ENCODE data around the gene GRK4. TPM values are rescaled to one million over a fixed set of nuclear protein-coding genes. Genes with fewer than 3 reads are reported as not detected.

The GRK4 gene
- total and polyA plus RNA-seq, 2 of the 8 experiments (the other 6 are each of a cell fraction or from before 2014, with no cell fraction given): 0.77 to 1.8 TPM

DNA sequence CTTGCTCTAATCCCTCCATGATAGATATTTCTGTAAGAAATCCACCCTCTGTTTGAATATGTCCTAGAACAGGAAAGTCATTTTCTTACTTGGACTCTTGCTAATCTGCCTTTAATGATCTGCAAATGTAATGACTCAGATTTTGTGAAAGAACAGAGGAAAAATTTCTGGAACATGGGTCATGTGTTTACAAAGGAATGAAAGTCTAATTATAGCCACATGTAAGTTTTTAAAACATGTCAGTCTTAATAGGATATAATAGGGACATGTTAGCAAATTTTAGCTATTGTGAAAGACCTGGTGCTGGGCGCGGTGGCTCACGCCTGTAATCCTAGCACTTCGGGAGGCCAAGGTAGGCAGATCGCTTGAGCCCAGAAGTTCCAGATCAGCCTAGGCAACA lies 47.6 kb downstream of the GRK4 start:
- H3K9me3 ChIP-seq (ENCODE audit: insufficient read depth in 2 of 2, low read depth in 1 of 2, low read length in 1 of 2): no peaks in the 10 kb centered on the region
- no peak for TF ChIP-seq EZH2 (IDR thresholded peaks at IDR 0.05; ENCODE audit: low read depth, low read length, severe bottlenecking)
- no peak for TF ChIP-seq ZNF274 (IDR thresholded peaks at IDR 0.05; ENCODE audit: borderline replicate concordance, extremely low read depth, low read length)
- no peak for TF ChIP-seq CHD1 (IDR thresholded peaks at IDR 0.05; ENCODE audit: low read depth, low read length)
- TF ChIP-seq TCF12 (IDR thresholded peaks at IDR 0.05; ENCODE audit: low read depth, low read length): no peak
- TF ChIP-seq HDAC2 (IDR thresholded peaks at IDR 0.05; ENCODE audit: borderline replicate concordance in 1 of 2, low read depth in 2 of 2, low read length in 2 of 2): no peak
- TF ChIP-seq CBX5 (IDR thresholded peaks at IDR 0.05; ENCODE audit: low read depth, low read length): no peak
- no peak for TF ChIP-seq POU5F1 (IDR thresholded peaks at IDR 0.05; ENCODE audit: low read depth, low read length)
- TF ChIP-seq GABPA (IDR thresholded peaks at IDR 0.05; ENCODE audit: borderline replicate concordance, insufficient read depth, low read length): no peak
- no peak overlapping the region for H2AFZ ChIP-seq (ENCODE audit: low read length)
- H4K8ac ChIP-seq (ENCODE audit: extremely low read depth, insufficient read depth, low read length): no peak overlapping the region
- H3K4me1 ChIP-seq (replicated peaks in 1 of 4; ENCODE audit: control insufficient read depth in 3 of 4, insufficient read depth in 4 of 4, low read length in 3 of 4): no peaks in the 10 kb centered on the region
- no peaks in the 10 kb centered on the region for H3K79me2 ChIP-seq (ENCODE audit: control insufficient read depth in 1 of 2, insufficient read depth in 2 of 2, low read length in 2 of 2)
- no peak overlapping the region for H3K9ac ChIP-seq (replicated peaks in 1 of 4; ENCODE audit: extremely low read depth in 1 of 4, low read depth in 3 of 4, low read length in 3 of 4)
- no peak overlapping the region for H2BK5ac ChIP-seq (ENCODE audit: low read depth, low read length)
- 94% methylated on average over 5 of the region's 5 CpGs; no CpG with 5 or more reads in 1 of the 2 experiments for WGBS, 2 experiments (ENCODE audit: extremely low coverage in 1 of 2, insufficient coverage in 1 of 2, insufficient read length in 1 of 2, insufficient replicate concordance in 2 of 2, low coverage in 1 of 2, low lambda C conversion rate in 2 of 2, missing lambda C conversion rate in 1 of 2)
- H2BK12ac ChIP-seq (ENCODE audit: low read depth, low read length): no peak overlapping the region
- no peak overlapping the region for H4K91ac ChIP-seq (replicated peaks; ENCODE audit: insufficient read length, low read length)
- H3K36me3 ChIP-seq (ENCODE audit: control insufficient read depth in 2 of 4, insufficient read depth in 4 of 4, low read length in 3 of 4): no peaks in the 10 kb centered on the region
- no peaks in the 10 kb centered on the region for H4K20me1 ChIP-seq (replicated peaks in 1 of 2; ENCODE audit: control insufficient read depth in 1 of 2, insufficient read depth in 2 of 2, low read length in 2 of 2)
- H3K23me2 ChIP-seq (ENCODE audit: low read depth, low read length): no peaks in the 10 kb centered on the region
- FAIRE-seq (no peak), DNase-seq (ENCODE audit: low read depth in 1 of 2, low spot score in 2 of 2) (no peak)
- H3K23ac ChIP-seq (ENCODE audit: insufficient read length): no peak overlapping the region
- H3K79me1 ChIP-seq (ENCODE audit: low read depth, low read length): no peaks in the 10 kb centered on the region
- no peak overlapping the region for H3K27ac ChIP-seq (ENCODE audit: low read depth, low read length)
- H3K27me3 ChIP-seq (replicated peaks in 1 of 4; ENCODE audit: control insufficient read depth in 3 of 4, extremely low read depth in 1 of 4, insufficient read depth in 3 of 4, low read length in 3 of 4): no peaks in the 10 kb centered on the region
- no peak overlapping the region for H2BK20ac ChIP-seq (ENCODE audit: low read length)
- ChIA-PET POLR2A (ENCODE audit: partially characterized antibody) (no interaction called here), CTCF (ENCODE audit: partially characterized antibody) (interaction anchor here (7.4 kb wide), 1 partner anchor 27 kb away, joined by 89 read pairs; no protein-coding TSS in a partner anchor)
- H3K4me2 ChIP-seq (ENCODE audit: insufficient read depth in 1 of 2, low read depth in 2 of 2, low read length in 2 of 2): no peak overlapping the region
- H2BK120ac ChIP-seq (replicated peaks; ENCODE audit: low read depth, low read length): no peak overlapping the region
- no peak overlapping the region for H3K18ac ChIP-seq (ENCODE audit: extremely low read depth, low read length)
- no peak overlapping the region for H2BK15ac ChIP-seq (ENCODE audit: low read length)
- no peak overlapping the region for H3K56ac ChIP-seq (replicated peaks; ENCODE audit: insufficient read length, low read depth, low read length)
- no peak overlapping the region for H2AK5ac ChIP-seq (ENCODE audit: low read depth, low read length)
- H3K4me3 ChIP-seq (ENCODE audit: extremely low read depth in 1 of 4, insufficient read depth in 2 of 4, low read depth in 3 of 4, low read length in 4 of 4): no peak overlapping the region
- no peak overlapping the region for H3K4ac ChIP-seq (replicated peaks; ENCODE audit: insufficient read length, low read depth, low read length)
- H4K5ac ChIP-seq (ENCODE audit: insufficient read length, low read depth, low read length): no peak overlapping the region
- no peak overlapping the region for H3K14ac ChIP-seq (ENCODE audit: insufficient read length)
